Measurements from ENCODE around the gene CRTC2.

The CRTC2 gene

DNA sequence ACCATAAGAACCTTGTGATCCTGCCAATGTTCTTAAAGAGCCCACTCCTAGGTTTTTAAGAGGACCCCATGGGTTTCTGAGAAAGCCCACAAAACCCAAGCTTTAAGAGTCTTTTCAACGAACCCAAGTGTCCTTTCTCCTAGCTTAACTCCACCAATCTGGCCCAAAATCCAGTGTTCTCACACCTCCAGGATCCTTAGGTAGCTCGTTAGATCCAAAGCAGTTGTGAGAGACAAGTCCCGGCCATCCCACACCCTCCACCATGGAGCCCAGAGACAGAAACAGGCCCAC, 13.6 kb downstream of the CRTC2 start:
- Histone ChIP-seq H3K4me2 (ENCODE audit: low read length) (no peak overlapping the region), H3K9ac (ENCODE audit: low read length) (no peak overlapping the region), H3K36me3 (ENCODE audit: control insufficient read depth, insufficient read depth, low read length) (peaks cover 9% of the 10 kb centered on the region), H2AK5ac (ENCODE audit: low read length) (no peak overlapping the region), H3K23ac (ENCODE audit: low read length) (no peak overlapping the region), H2BK120ac (ENCODE audit: low read depth, low read length) (no peak overlapping the region), H3K27ac (ENCODE audit: low read depth, low read length) (no peak overlapping the region), H3K4ac (ENCODE audit: low read depth, low read length) (no peak overlapping the region), H4K5ac (ENCODE audit: low read length) (no peak overlapping the region), H3K4me1 (ENCODE audit: control insufficient read depth, low read depth, low read length) (no peaks in the 10 kb centered on the region), H3K27me3 (ENCODE audit: insufficient read depth, low read length, poor library complexity) (no peaks in the 10 kb centered on the region), H2BK15ac (replicated peaks; ENCODE audit: low read depth) (no peak overlapping the region), H3K56ac (ENCODE audit: low read length) (peak overlapping the region; percentile 97), H3K18ac (ENCODE audit: low read length) (no peak overlapping the region), H3K79me2 (ENCODE audit: control insufficient read depth, insufficient read depth, low read length) (peaks cover 8% of the 10 kb centered on the region), H3K4me3 (ENCODE audit: low read length) (no peak overlapping the region), H4K8ac (ENCODE audit: low read depth, low read length) (no peak overlapping the region), H3K79me1 (ENCODE audit: low read length) (peaks cover 14% of the 10 kb centered on the region), H2BK5ac (ENCODE audit: low read length) (no peak overlapping the region)
- WGBS (ENCODE audit: extremely low coverage, insufficient coverage, low lambda C conversion rate): no CpG with 5 or more reads among the region's 3 CpGs
- no peak for DNase-seq

GRCh38 chr1:153944005-153944826, 14.2 kb downstream of the CRTC2 start:
- Histone ChIP-seq H3K4me1 (ENCODE audit: control insufficient read depth, low read depth, low read length) (no peaks in the 10 kb centered on the region), H4K5ac (ENCODE audit: low read length) (no peak overlapping the region), H3K56ac (ENCODE audit: low read length) (no peak overlapping the region), H3K27me3 (ENCODE audit: insufficient read depth, low read length, poor library complexity) (no peaks in the 10 kb centered on the region), H3K36me3 (ENCODE audit: control insufficient read depth, insufficient read depth, low read length) (peaks cover 8% of the 10 kb centered on the region), H4K8ac (ENCODE audit: low read depth, low read length) (no peak overlapping the region), H2BK120ac (ENCODE audit: low read depth, low read length) (no peak overlapping the region), H2BK5ac (ENCODE audit: low read length) (no peak overlapping the region), H3K23ac (ENCODE audit: low read length) (no peak overlapping the region), H3K4me2 (ENCODE audit: low read length) (no peak overlapping the region), H2BK15ac (replicated peaks; ENCODE audit: low read depth) (no peak overlapping the region), H3K4ac (ENCODE audit: low read depth, low read length) (no peak overlapping the region), H3K79me1 (ENCODE audit: low read length) (peaks cover 14% of the 10 kb centered on the region), H3K9ac (ENCODE audit: low read length) (no peak overlapping the region), H3K27ac (ENCODE audit: low read depth, low read length) (no peak overlapping the region), H3K79me2 (ENCODE audit: control insufficient read depth, insufficient read depth, low read length) (peaks cover 8% of the 10 kb centered on the region), H3K18ac (ENCODE audit: low read length) (no peak overlapping the region), H2AK5ac (ENCODE audit: low read length) (no peak overlapping the region), H3K4me3 (ENCODE audit: low read length) (no peak overlapping the region)
- peak; percentile 37 for DNase-seq
- no CpG with 5 or more reads among the region's 15 CpGs for WGBS (ENCODE audit: extremely low coverage, insufficient coverage, low lambda C conversion rate)

DNA sequence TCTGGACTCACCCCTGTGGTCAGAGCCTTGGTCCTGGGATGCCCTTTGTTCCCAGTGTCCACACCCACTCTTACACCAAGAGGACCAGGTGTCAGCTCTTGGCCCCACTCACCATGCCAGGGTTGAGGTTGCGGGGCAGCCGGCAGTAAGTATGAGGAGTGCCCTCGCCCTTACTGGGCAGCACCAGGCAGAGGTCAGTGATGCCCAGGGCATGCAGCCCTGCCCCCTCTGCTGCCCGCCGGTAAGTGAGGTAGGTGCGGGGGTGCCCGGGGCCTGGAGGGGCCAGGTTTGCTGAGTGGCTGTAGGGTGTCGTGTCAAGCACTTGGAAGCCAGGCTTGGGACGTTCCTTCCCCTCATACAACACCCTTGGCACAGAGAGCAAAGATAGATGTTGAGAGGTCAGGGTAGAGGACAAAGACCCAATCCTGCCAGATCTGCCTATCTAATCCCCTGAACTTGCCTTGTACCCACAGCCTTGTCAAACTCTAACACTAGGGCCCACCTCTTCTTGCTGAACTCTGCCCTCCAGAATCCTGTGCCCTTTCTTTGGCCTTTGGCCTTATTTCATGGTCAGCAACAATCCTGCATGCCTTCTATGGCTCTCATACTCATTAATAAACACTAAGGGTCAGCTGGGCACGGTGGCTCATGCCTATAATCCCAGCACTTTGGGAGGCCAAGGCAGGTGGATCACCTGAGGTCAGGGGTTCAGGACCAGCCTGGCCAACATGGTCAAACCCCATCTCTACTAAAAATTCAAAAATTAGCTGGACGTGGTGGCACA, 15.5 kb downstream of the CRTC2 start:
- no peak overlapping the region for H4K5ac ChIP-seq (ENCODE audit: low read length)
- H3K4ac ChIP-seq (ENCODE audit: low read depth, low read length): no peak overlapping the region
- H3K27ac ChIP-seq (ENCODE audit: low read depth, low read length): no peak overlapping the region
- no peak overlapping the region for H3K4me2 ChIP-seq (ENCODE audit: low read length)
- no peaks in the 10 kb centered on the region for H3K4me1 ChIP-seq (ENCODE audit: control insufficient read depth, low read depth, low read length)
- WGBS (ENCODE audit: extremely low coverage, insufficient coverage, low lambda C conversion rate): no CpG with 5 or more reads among the region's 11 CpGs
- no peak overlapping the region for H2BK120ac ChIP-seq (ENCODE audit: low read depth, low read length)
- no peak for DNase-seq
- H3K79me1 ChIP-seq (ENCODE audit: low read length): peaks cover 14% of the 10 kb centered on the region
- H3K23ac ChIP-seq (ENCODE audit: low read length): no peak overlapping the region
- H2BK5ac ChIP-seq (ENCODE audit: low read length): no peak overlapping the region
- no peak overlapping the region for H2AK5ac ChIP-seq (ENCODE audit: low read length)
- no peak overlapping the region for H4K8ac ChIP-seq (ENCODE audit: low read depth, low read length)
- H3K56ac ChIP-seq (ENCODE audit: low read length): no peak overlapping the region
- no peak overlapping the region for H3K4me3 ChIP-seq (ENCODE audit: low read length)
- no peaks in the 10 kb centered on the region for H3K27me3 ChIP-seq (ENCODE audit: insufficient read depth, low read length, poor library complexity)
- H3K18ac ChIP-seq (ENCODE audit: low read length): no peak overlapping the region
- H3K36me3 ChIP-seq (ENCODE audit: control insufficient read depth, insufficient read depth, low read length): peaks cover 6% of the 10 kb centered on the region
- peaks cover 8% of the 10 kb centered on the region for H3K79me2 ChIP-seq (ENCODE audit: control insufficient read depth, insufficient read depth, low read length)
- no peak overlapping the region for H3K9ac ChIP-seq (ENCODE audit: low read length)
- no peak overlapping the region for H2BK15ac ChIP-seq (replicated peaks; ENCODE audit: low read depth)

- no peak for DNase-seq
- no CpG with 5 or more reads among the region's 34 CpGs for WGBS (ENCODE audit: extremely low coverage, insufficient coverage, low lambda C conversion rate)
- H2BK120ac ChIP-seq (ENCODE audit: low read depth, low read length): no peak overlapping the region
- no peak overlapping the region for H3K4ac ChIP-seq (ENCODE audit: low read depth, low read length)
- no peak overlapping the region for H3K18ac ChIP-seq (ENCODE audit: low read length)
- H3K79me1 ChIP-seq (ENCODE audit: low read length): peaks cover 14% of the 10 kb centered on the region
- no peak overlapping the region for H4K5ac ChIP-seq (ENCODE audit: low read length)
- peaks cover 8% of the 10 kb centered on the region for H3K79me2 ChIP-seq (ENCODE audit: control insufficient read depth, insufficient read depth, low read length)
- no peak overlapping the region for H2BK5ac ChIP-seq (ENCODE audit: low read length)
- no peak overlapping the region for H3K23ac ChIP-seq (ENCODE audit: low read length)
- no peak overlapping the region for H3K56ac ChIP-seq (ENCODE audit: low read length)
- H3K9ac ChIP-seq (ENCODE audit: low read length): no peak overlapping the region
- peaks cover 10% of the 10 kb centered on the region for H3K36me3 ChIP-seq (ENCODE audit: control insufficient read depth, insufficient read depth, low read length)
- no peak overlapping the region for H2BK15ac ChIP-seq (replicated peaks; ENCODE audit: low read depth)
- H3K27ac ChIP-seq (ENCODE audit: low read depth, low read length): no peak overlapping the region
- no peak overlapping the region for H2AK5ac ChIP-seq (ENCODE audit: low read length)
- no peak overlapping the region for H3K4me2 ChIP-seq (ENCODE audit: low read length)
- no peaks in the 10 kb centered on the region for H3K4me1 ChIP-seq (ENCODE audit: control insufficient read depth, low read depth, low read length)
- H4K8ac ChIP-seq (ENCODE audit: low read depth, low read length): no peak overlapping the region
- no peaks in the 10 kb centered on the region for H3K27me3 ChIP-seq (ENCODE audit: insufficient read depth, low read length, poor library complexity)
- H3K4me3 ChIP-seq (ENCODE audit: low read length): no peak overlapping the region
Measured at GRCh38 chr1:153941826-153942725, 16.3 kb downstream of the CRTC2 start.

DNA sequence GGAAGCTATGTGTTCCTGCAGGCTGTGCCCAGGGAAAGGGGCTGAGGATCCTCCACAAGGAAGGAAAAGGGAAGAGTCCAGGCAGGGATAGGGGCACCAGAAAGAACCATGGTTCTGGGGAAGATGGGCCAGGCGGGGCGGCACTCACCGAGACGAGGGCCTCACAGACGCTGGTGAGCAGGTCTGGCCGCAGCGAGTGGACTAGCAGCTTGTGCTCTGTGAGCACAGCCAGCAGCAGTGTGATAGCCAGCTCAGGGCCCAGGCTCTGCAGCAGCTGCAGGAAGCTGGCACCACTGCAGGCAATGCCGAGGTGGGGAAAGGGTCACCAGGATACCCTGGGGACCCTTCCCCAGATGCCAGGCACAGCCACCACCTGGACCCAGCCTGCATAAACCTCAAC, 17.7 kb downstream of the CRTC2 start:
- H2BK15ac ChIP-seq (replicated peaks; ENCODE audit: low read depth): no peak overlapping the region
- no peak overlapping the region for H3K4ac ChIP-seq (ENCODE audit: low read depth, low read length)
- no peak overlapping the region for H3K4me2 ChIP-seq (ENCODE audit: low read length)
- no CpG with 5 or more reads among the region's 8 CpGs for WGBS (ENCODE audit: extremely low coverage, insufficient coverage, low lambda C conversion rate)
- no peaks in the 10 kb centered on the region for H3K27me3 ChIP-seq (ENCODE audit: insufficient read depth, low read length, poor library complexity)
- peaks cover 14% of the 10 kb centered on the region for H3K79me1 ChIP-seq (ENCODE audit: low read length)
- no peak overlapping the region for H2AK5ac ChIP-seq (ENCODE audit: low read length)
- H3K56ac ChIP-seq (ENCODE audit: low read length): no peak overlapping the region
- H3K18ac ChIP-seq (ENCODE audit: low read length): no peak overlapping the region
- no peak overlapping the region for H2BK120ac ChIP-seq (ENCODE audit: low read depth, low read length)
- H3K4me3 ChIP-seq (ENCODE audit: low read length): no peak overlapping the region
- no peak overlapping the region for H2BK5ac ChIP-seq (ENCODE audit: low read length)
- no peaks in the 10 kb centered on the region for H3K4me1 ChIP-seq (ENCODE audit: control insufficient read depth, low read depth, low read length)
- no peak for DNase-seq
- H4K8ac ChIP-seq (ENCODE audit: low read depth, low read length): no peak overlapping the region
- no peak overlapping the region for H3K9ac ChIP-seq (ENCODE audit: low read length)
- H3K79me2 ChIP-seq (ENCODE audit: control insufficient read depth, insufficient read depth, low read length): peaks cover 8% of the 10 kb centered on the region
- H3K36me3 ChIP-seq (ENCODE audit: control insufficient read depth, insufficient read depth, low read length): peaks cover 15% of the 10 kb centered on the region
- H4K5ac ChIP-seq (ENCODE audit: low read length): no peak overlapping the region
- no peak overlapping the region for H3K23ac ChIP-seq (ENCODE audit: low read length)
- H3K27ac ChIP-seq (ENCODE audit: low read depth, low read length): no peak overlapping the region
